Activated CD4-positive, alpha-beta T cell treated with anti-CD3 and anti-CD28 coated beads, Interleukin-2, amount 10 ng/mL, durations not matched to agents 24 days and 14 days (primary cell): ENCODE data around the gene DDTL. TPM values are rescaled to one million over a fixed set of nuclear protein-coding genes. Genes with fewer than 3 reads are reported as not detected.

ENCODE experiments used
- total RNA-seq: library from RNA; stranded (reverse); gene quantifications from 2 replicates; pipeline ENCODE4 v1.2.3, GENCODE V29; 2022

The DDTL gene
- total RNA-seq, 1 donor from 2014 or later: 5.0 TPM

Other genes starting within 250 kb of the DDTL start
- gene ZNF70, start 215.8 kb upstream of the DDTL start, total RNA-seq: 2.5 and 2.6 TPM in 2 replicates
- not detected in 2 replicates for gene VPREB3, start 212.5 kb upstream of the DDTL start, total RNA-seq
- 0.16 and 0.19 TPM in 2 replicates for gene C22orf15, start 203.9 kb upstream of the DDTL start, total RNA-seq
- gene CHCHD10, start 198.9 kb upstream of the DDTL start, total RNA-seq: 122 and 126 TPM in 2 replicates
- 0.50 and 0.70 TPM in 2 replicates for gene MMP11, start 194.0 kb upstream of the DDTL start, total RNA-seq
- 89.9 and 92.2 TPM in 2 replicates for gene SMARCB1, start 179.9 kb upstream of the DDTL start, total RNA-seq
- gene DERL3, start 127.9 kb upstream of the DDTL start, total RNA-seq: 13.4 and 14.8 TPM in 2 replicates
- 8.0 and 9.3 TPM in 2 replicates for gene SLC2A11, start 109.0 kb upstream of the DDTL start, total RNA-seq
- 1,352 and 1,382 TPM in 2 replicates for gene MIF, start 72.5 kb upstream of the DDTL start, total RNA-seq
- gene GSTT2B, start 5.7 kb upstream of the DDTL start, total RNA-seq: 0.36 TPM in 1 of 2 replicates, not detected in the other
- gene DDT, start 7.6 kb downstream of the DDTL start, total RNA-seq: 106 and 108 TPM in 2 replicates
- 0.42 TPM in 1 of 2 replicates, not detected in the other for gene GSTT2, start 13.2 kb downstream of the DDTL start, total RNA-seq
- gene GSTT4, start 38.6 kb downstream of the DDTL start, total RNA-seq: not detected in 2 replicates
- 100 and 103 TPM in 2 replicates for gene CABIN1, start 44.4 kb downstream of the DDTL start, total RNA-seq
- 0.75 and 0.78 TPM in 2 replicates for gene SUSD2, start 214.6 kb downstream of the DDTL start, total RNA-seq